A549 (cell line): Measurements from ENCODE around the gene ERCC2. TPM values are rescaled to one million over a fixed set of nuclear protein-coding genes. Genes with fewer than 3 reads are reported as not detected.

Source experiments
- ATAC-seq, 2 experiments: fragments of 200-7000 bp in 1 of 2; fragments of >200 bp in 1 of 2; cut with Nextera tagmentation in 1 of 2; cut with Tn5 transposase in 1 of 2; 3 replicates each; pipeline versions ENCODE4 v1.8.0 to v1.9.1; 2018 to 2020; ENCODE audit warnings: mild to moderate bottlenecking in 1 of 2, moderate library complexity in 1 of 2
- CTCF ChIA-PET: fragments of 300-600 bp; sonication (Branson Sonifier 250); formaldehyde crosslinking; extraction: SDS; loops from one replicate; lab custom pipeline; 2021; ENCODE audit warnings: antibody characterized with exemption, inconsistent platforms; lab: Yijun Ruan, JAX
- POLR2A ChIA-PET: fragments of 350-600 bp; formaldehyde crosslinking; extraction: SDS; loops from one replicate; lab custom pipeline; 2021; ENCODE audit warnings: antibody characterized with exemption, inconsistent platforms; lab: Yijun Ruan, JAX
- DNase-seq, 2 experiments: peaks; one replicate each; pipeline versions ENCODE4 v3.0.0 to v3.0.0-alpha.2; 2011 to 2016; ENCODE audit warnings: low read depth in 1 of 2, low spot score in 1 of 2
- FAIRE-seq: peaks from 2 replicates; lab custom pipeline; 2011; peaks lifted over from hg19 to GRCh38; lab: Jason Lieb, UNC
- H3K27ac ChIP-seq, 2 experiments: fragments of >200 bp; sonication (Bioruptor Twin); formaldehyde crosslinking; 3 replicates each; pipeline ENCODE4 v1.5.1; 2016 to 2017
- H3K4me1 ChIP-seq: fragments of >200 bp; sonication (Bioruptor Twin); formaldehyde crosslinking; 3 replicates; pipeline ENCODE4 v1.6.1; 2016
- H3K4me2 ChIP-seq: fragments of >200 bp; sonication (Bioruptor Twin); formaldehyde crosslinking; 3 replicates; pipeline ENCODE4 v1.6.1; 2016
- H3K4me3 ChIP-seq: fragments of >200 bp; sonication (Bioruptor Twin); formaldehyde crosslinking; 3 replicates; pipeline ENCODE4 v1.5.1; 2016
- H3K9me3 ChIP-seq: fragments of >200 bp; sonication (Bioruptor Twin); formaldehyde crosslinking; 3 replicates; pipeline ENCODE4 v1.6.1; 2016
- GATA3 ChIP-seq: IDR thresholded peaks from 2 replicates; pipeline ENCODE4 v1.6.1; 2012; ENCODE audit warnings: borderline replicate concordance
- HOXA7 ChIP-seq: fragments of 250-450 bp; sonication (Bioruptor Pico); IDR thresholded peaks from 2 replicates; pipeline ENCODE4 v1.5.0; 2020; ENCODE audit warnings: mild to moderate bottlenecking, moderate library complexity
- HOXB5 ChIP-seq: fragments of 250-450 bp; sonication (Bioruptor Pico); IDR thresholded peaks from 2 replicates; pipeline ENCODE4 v1.5.0; 2020; ENCODE audit warnings: mild to moderate bottlenecking, moderate library complexity
- JUNB ChIP-seq: fragments of >200 bp; sonication (Bioruptor Twin); formaldehyde crosslinking; IDR thresholded peaks from 2 replicates; pipeline ENCODE4 v1.6.1; 2016
- KDM1A ChIP-seq: fragments of 200-600 bp; sonication (generic); IDR thresholded peaks from 2 replicates; pipeline ENCODE4 v1.6.1; 2016; ENCODE audit warnings: low read depth, mild to moderate bottlenecking
- KDM5A ChIP-seq: fragments of 200-600 bp; sonication (generic); IDR thresholded peaks from 2 replicates; pipeline ENCODE4 v1.6.1; 2016; ENCODE audit warnings: antibody characterized with exemption, mild to moderate bottlenecking
- MAFK ChIP-seq: fragments of 450-650 bp; IDR thresholded peaks from 2 replicates; pipeline ENCODE4 v1.6.1; 2014; ENCODE audit not compliant: partially characterized antibody
- NPAS2 ChIP-seq: fragments of 250-450 bp; sonication (Bioruptor Pico); IDR thresholded peaks from 2 replicates; pipeline ENCODE4 v1.8.0; 2022; ENCODE audit warnings: mild to moderate bottlenecking, moderate library complexity, borderline replicate concordance
- POLR2A ChIP-seq: IDR thresholded peaks from 2 replicates; pipeline ENCODE4 v1.6.1; 2012; ENCODE audit warnings: mild to moderate bottlenecking, low read length
- RAD21 ChIP-seq, 2 experiments: fragments of >200 bp in 1 of 2; sonication (Bioruptor Twin) in 1 of 2; formaldehyde crosslinking in 1 of 2; IDR thresholded peaks in 1 of 2; conservative IDR thresholded peaks in 1 of 2; 2 replicates in 1 of 2; 3 replicates in 1 of 2; pipeline ENCODE4 v1.6.1; 2012 to 2018; ENCODE audit warnings: inconsistent platforms in 1 of 2
- RCOR1 ChIP-seq: fragments of 150-350 bp; IDR thresholded peaks from 2 replicates; pipeline ENCODE4 v1.6.1; 2014; ENCODE audit warnings: antibody characterized with exemption, low read length, low read depth
- RFX5 ChIP-seq: fragments of 450-650 bp; IDR thresholded peaks from 2 replicates; pipeline ENCODE4 v1.7.1; 2014; ENCODE audit warnings: antibody characterized with exemption, mild to moderate bottlenecking, moderate library complexity
- USF2 ChIP-seq: fragments of 450-650 bp; IDR thresholded peaks from 2 replicates; pipeline ENCODE4 v1.6.1; 2014; ENCODE audit warnings: antibody characterized with exemption
- ZNF302 ChIP-seq: fragments of 250-450 bp; sonication (Bioruptor Pico); IDR thresholded peaks from 2 replicates; pipeline ENCODE4 v1.9.0; 2021; ENCODE audit warnings: inconsistent platforms, mild to moderate bottlenecking, moderate library complexity
- ZSCAN20 ChIP-seq: fragments of 250-450 bp; sonication (Bioruptor Pico); IDR thresholded peaks from 2 replicates; pipeline ENCODE4 v1.8.0; 2022; ENCODE audit warnings: mild to moderate bottlenecking, moderate library complexity
- WGBS: methylation state at CpG from one replicate; pipeline ENCODE4 v1.1.6; 2017; ENCODE audit errors: missing lambda C conversion rate; 5-methylcytosine and 5-hydroxymethylcytosine counted together
- polyA plus RNA-seq, 4 experiments: library from polyadenylated mRNA; depleted of rRNA in 3 of 4; stranded (reverse); fragments of >200 nt; fragmentation: RNase III in 1 of 4; extraction: RNeasy Plus Mini Kit Qiagen cat#74134 plus additional on column Dnase treatment in 1 of 4; gene quantifications; 2 replicates in 3 of 4; 3 replicates in 1 of 4; pipeline ENCODE4 v1.2.3, GENCODE V29; 2011 to 2017
- TF ChIP-seq, protein P1 (sequence below): fragments of 200-600 bp; sonication (generic); IDR thresholded peaks from 2 replicates; pipeline ENCODE4 v1.6.1; 2016; ENCODE audit warnings: antibody characterized with exemption, mild to moderate bottlenecking, moderate library complexity
- TF ChIP-seq, protein P2 (sequence below): IDR thresholded peaks from 2 replicates; pipeline ENCODE4 v1.6.1; 2012; ENCODE audit warnings: low read depth, borderline replicate concordance
- TF ChIP-seq, protein P3 (sequence below): IDR thresholded peaks from 2 replicates; pipeline ENCODE4 v1.6.1; 2012

The ERCC2 gene
- polyA plus RNA-seq, 2 of the 4 experiments (the other 2 are of a cell fraction), result 12.9 to 19.8 TPM

DNA sequence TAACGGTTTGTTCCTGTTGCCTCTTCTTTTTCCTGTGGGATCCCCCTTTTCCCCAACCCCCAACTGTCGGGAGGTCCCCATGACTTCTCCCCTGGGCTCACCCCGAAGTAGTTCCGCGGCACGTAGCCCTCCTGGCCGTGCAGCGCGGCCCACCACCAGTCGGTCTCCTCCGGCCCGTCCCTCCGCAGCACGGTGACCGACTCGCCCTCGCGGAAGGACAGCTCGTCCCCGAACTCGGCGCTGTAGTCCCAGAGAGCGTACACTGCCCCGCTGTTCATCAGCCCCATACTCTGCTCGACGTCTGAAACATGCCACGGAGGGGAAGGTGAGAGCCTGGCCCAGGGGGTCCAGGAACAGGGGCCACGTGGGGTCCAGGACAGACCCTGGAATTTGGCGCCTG is 12.1 kb upstream of the ERCC2 start:
- ATAC-seq (no peak; a peak in 1 of 6 replicates), DNase-seq (no peak), FAIRE-seq (no peak)
- Histone ChIP-seq H3K9me3 (no peaks in the 10 kb centered on the region), H3K4me3 (no peak overlapping the region), H3K4me1 (no peaks in the 10 kb centered on the region), H3K4me2 (no peak overlapping the region), H3K27ac (no peak overlapping the region)
- WGBS, result 92% methylated on average over 8 of the region's 29 CpGs
- POLR2A ChIA-PET, result no interaction called here
- CTCF ChIA-PET, result interaction anchor here (1.9 kb wide), 1 partner anchor 22 kb away, joined by 6 read pairs; the partner anchor contains the start of gene PPP1R13L
- TF ChIP-seq RAD21 (conservative IDR thresholded peaks at IDR 0.05 in 1 of 2, IDR thresholded peaks at IDR 0.05 in 1 of 2) (no peak), POLR2A (no peak), NPAS2 (CRISPR knock-in tag) (no peak), ZSCAN20 (CRISPR knock-in tag) (no peak), HOXA7 (CRISPR knock-in tag) (no peak)
- TF ChIP-seq, protein P1, sequence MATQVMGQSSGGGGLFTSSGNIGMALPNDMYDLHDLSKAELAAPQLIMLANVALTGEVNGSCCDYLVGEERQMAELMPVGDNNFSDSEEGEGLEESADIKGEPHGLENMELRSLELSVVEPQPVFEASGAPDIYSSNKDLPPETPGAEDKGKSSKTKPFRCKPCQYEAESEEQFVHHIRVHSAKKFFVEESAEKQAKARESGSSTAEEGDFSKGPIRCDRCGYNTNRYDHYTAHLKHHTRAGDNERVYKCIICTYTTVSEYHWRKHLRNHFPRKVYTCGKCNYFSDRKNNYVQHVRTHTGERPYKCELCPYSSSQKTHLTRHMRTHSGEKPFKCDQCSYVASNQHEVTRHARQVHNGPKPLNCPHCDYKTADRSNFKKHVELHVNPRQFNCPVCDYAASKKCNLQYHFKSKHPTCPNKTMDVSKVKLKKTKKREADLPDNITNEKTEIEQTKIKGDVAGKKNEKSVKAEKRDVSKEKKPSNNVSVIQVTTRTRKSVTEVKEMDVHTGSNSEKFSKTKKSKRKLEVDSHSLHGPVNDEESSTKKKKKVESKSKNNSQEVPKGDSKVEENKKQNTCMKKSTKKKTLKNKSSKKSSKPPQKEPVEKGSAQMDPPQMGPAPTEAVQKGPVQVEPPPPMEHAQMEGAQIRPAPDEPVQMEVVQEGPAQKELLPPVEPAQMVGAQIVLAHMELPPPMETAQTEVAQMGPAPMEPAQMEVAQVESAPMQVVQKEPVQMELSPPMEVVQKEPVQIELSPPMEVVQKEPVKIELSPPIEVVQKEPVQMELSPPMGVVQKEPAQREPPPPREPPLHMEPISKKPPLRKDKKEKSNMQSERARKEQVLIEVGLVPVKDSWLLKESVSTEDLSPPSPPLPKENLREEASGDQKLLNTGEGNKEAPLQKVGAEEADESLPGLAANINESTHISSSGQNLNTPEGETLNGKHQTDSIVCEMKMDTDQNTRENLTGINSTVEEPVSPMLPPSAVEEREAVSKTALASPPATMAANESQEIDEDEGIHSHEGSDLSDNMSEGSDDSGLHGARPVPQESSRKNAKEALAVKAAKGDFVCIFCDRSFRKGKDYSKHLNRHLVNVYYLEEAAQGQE, result no peak

- CTCF ChIA-PET, result interaction anchor here (1.0 to 2.1 kb wide), 2 partner anchors 22 to 24 kb away, joined by 3 to 7 read pairs; no protein-coding TSS in a partner anchor
- FAIRE-seq, result no peak
- Histone ChIP-seq H3K9me3 (no peaks in the 10 kb centered on the region), H3K4me2 (no peak overlapping the region), H3K27ac (peak overlapping the region in 1 of 2 experiments; percentile 50; a peak in 2 of 6 replicates), H3K4me3 (no peak overlapping the region), H3K4me1 (peaks cover 14% of the 10 kb centered on the region)
- TF ChIP-seq, protein P2, sequence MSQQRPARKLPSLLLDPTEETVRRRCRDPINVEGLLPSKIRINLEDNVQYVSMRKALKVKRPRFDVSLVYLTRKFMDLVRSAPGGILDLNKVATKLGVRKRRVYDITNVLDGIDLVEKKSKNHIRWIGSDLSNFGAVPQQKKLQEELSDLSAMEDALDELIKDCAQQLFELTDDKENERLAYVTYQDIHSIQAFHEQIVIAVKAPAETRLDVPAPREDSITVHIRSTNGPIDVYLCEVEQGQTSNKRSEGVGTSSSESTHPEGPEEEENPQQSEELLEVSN, result no peak
- TF ChIP-seq POLR2A (no peak), KDM5A (no peak)
- POLR2A ChIA-PET, result no interaction called here
- WGBS, result 81% methylated on average over 1 of the region's 1 CpG
- DNase-seq, result no peak
- no peak; a peak in 1 of 6 replicates for ATAC-seq
These were observed 9.7 kb upstream of the ERCC2 start for GRCh38 chr19:45380107-45380506.

DNA sequence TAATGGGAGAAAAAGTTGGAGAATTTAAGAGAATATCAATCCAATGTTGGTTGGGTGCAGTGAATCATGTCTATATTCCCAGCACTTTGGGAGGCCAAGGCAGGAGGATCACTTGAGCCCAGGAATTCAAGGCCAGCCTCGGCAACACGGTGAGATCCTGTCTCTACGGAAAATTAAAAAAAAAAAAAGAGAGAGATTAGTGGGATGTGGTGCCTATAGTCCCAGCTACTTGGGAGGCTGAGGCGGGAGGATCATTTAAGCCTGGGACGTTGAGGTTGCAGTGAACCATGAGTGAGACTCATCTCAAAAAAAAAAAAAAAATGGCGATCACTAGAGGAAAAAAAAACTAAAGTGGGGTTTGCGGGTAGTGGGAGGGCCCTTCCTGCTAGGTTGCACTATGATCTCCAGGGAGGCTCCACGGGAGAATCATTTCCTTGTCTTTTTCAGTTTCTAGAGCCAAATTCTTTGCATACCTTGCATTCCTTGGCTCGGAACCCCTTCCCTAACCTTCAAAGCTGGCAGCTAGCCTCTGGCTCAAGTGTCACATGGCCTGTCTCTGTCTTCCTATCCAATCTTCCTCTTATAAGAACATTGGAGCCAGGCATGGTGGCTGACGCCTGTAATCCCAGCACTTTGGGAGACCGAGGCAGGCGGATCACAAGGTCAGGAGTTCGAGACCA is 5.8 kb upstream of the ERCC2 start:
- DNase-seq, result peak; percentile 64 to 91
- ChIA-PET POLR2A (interaction anchor here (1.2 kb wide), 1 partner anchor 27 kb away, joined by 3 read pairs; no protein-coding TSS in a partner anchor), CTCF (interaction anchor here (0.6 to 1.3 kb wide), 2 partner anchors 63 to 130 kb away, joined by 3 to 5 read pairs; no protein-coding TSS in a partner anchor)
- no peak for TF ChIP-seq NPAS2 (CRISPR knock-in tag)
- TF ChIP-seq HOXB5 (CRISPR knock-in tag), result no peak
- TF ChIP-seq, protein P2, result 0 out of 2 replicates have a peak, but pooled peaks have one; percentile 24
- peak; percentile 66; the same call in 1 of the 2 replicates for TF ChIP-seq GATA3
- no peak for TF ChIP-seq KDM1A
- TF ChIP-seq ZNF302 (CRISPR knock-in tag), result no peak
- TF ChIP-seq RFX5, result no peak
- TF ChIP-seq USF2, result peak; percentile 55; the same call in 1 of the 2 replicates
- peak; percentile 48 for TF ChIP-seq MAFK
- 0 out of 2 replicates have a peak, but pooled peaks have one; percentile 14 for TF ChIP-seq JUNB
- no peak for TF ChIP-seq RCOR1
- TF ChIP-seq, protein P3, sequence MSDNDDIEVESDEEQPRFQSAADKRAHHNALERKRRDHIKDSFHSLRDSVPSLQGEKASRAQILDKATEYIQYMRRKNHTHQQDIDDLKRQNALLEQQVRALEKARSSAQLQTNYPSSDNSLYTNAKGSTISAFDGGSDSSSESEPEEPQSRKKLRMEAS, result peak; percentile 70
- TF ChIP-seq POLR2A, result no peak
- Histone ChIP-seq H3K4me2 (peak overlapping the region; percentile 53; the same call in 2 of the 3 replicates), H3K27ac (peak overlapping the region; percentile 84 to 86), H3K9me3 (no peaks in the 10 kb centered on the region), H3K4me1 (peaks cover 14% of the 10 kb centered on the region), H3K4me3 (no peak overlapping the region)
- ATAC-seq, result peak; percentile 92 to 93
- no peak for FAIRE-seq
- WGBS, result 23% methylated on average over 13 of the region's 13 CpGs
